ENCODE results near the gene EVI5. TPM values are rescaled to one million over a fixed set of nuclear protein-coding genes. Genes with fewer than 3 reads are reported as not detected.

The EVI5 gene
- total and polyA plus RNA-seq, 10 of the 15 experiments (the other 5 are each of a cell fraction or from before 2014, with no cell fraction given): 0.27 to 6.8 (median 1.7) TPM

DNA sequence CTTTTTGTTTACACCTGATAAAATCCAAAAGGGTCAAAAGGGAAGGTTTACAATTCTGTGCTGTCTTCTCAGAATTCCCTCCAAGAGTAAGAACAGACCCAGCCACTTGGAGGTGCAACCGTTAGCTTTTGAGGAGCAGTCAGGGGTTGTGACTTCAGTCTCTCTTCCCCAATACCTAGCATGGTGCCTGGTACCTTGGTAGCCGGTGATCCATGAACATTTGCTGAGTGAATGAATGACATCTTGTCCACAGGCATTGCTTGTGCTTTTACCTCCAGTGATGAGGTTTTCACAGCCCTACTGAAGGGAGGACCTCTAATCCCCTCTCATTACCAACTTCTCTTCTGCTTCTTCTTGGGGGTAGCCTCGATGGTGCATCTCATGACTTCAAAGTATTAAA, 309.9 kb downstream of the EVI5 start:
- 63% methylated on average over 3 of the region's 3 CpGs for WGBS (ENCODE audit: insufficient coverage, insufficient replicate concordance, low lambda C conversion rate, missing lambda C conversion rate)
- TF ChIP-seq POU2F2 (IDR thresholded peaks at IDR 0.05; ENCODE audit: borderline replicate concordance, low read depth, low read length) (no peak), SMC3 (IDR thresholded peaks at IDR 0.05; ENCODE audit: borderline replicate concordance, low read length) (no peak), RAD21 (IDR thresholded peaks at IDR 0.05; ENCODE audit: insufficient read depth, low read depth, low read length) (peak; percentile 26; the same call in 1 of the 2 replicates), ZNF24 (IDR thresholded peaks at IDR 0.05) (no peak)
- ChIA-PET SMC1A (ENCODE audit: uncharacterized antibody, unreplicated experiment) (interaction anchor here (0.6 to 2.9 kb wide), 13 partner anchors 10 to 164 kb away, joined by 3 to 41 read pairs (median 6); partner anchors contain the start of gene GFI1), RAD21 (ENCODE audit: unreplicated experiment) (interaction anchor here (0.7 to 5.1 kb wide), 7 partner anchors 10 to 178 kb away, joined by 3 to 69 read pairs (median 7); partner anchors contain the start of gene GFI1), POLR2A (interaction anchor here (0.5 to 2.4 kb wide), 6 partner anchors 8 to 128 kb away, joined by 3 to 21 read pairs (median 8); partner anchors contain the start of gene GFI1), CTCF (interaction anchor here (0.6 to 4.2 kb wide), 12 partner anchors 8 to 185 kb away, joined by 3 to 22 read pairs (median 6); partner anchors contain the start of gene GFI1)
- H3K9me3 ChIP-seq (replicated peaks; ENCODE audit: control insufficient read depth, insufficient read depth, low read length): no peaks in the 10 kb centered on the region
- H4K20me1 ChIP-seq (ENCODE audit: control insufficient read depth, insufficient read depth): no peaks in the 10 kb centered on the region
- in situ Hi-C loops (cut with MboI): no loop called here
- H3K4me3 ChIP-seq: no peak overlapping the region
- no peak overlapping the region for H3K27ac ChIP-seq (ENCODE audit: control insufficient read depth, insufficient read depth)
- ATAC-seq (peak; percentile 5; the same call in 1 of the 3 replicates), DNase-seq (ENCODE audit: low read depth, low spot score) (no peak), FAIRE-seq (no peak)
- H3K9ac ChIP-seq (ENCODE audit: control insufficient read depth, insufficient read depth, low read length): no peak overlapping the region
- H3K4me1 ChIP-seq (ENCODE audit: control insufficient read depth, insufficient read depth, low read length): peaks cover 34% of the 10 kb centered on the region
- peaks cover 0 to 8% of the 10 kb centered on the region in 2 experiments; a peak in 2 of 4 replicates for H3K36me3 ChIP-seq (ENCODE audit: control insufficient read depth in 2 of 2, insufficient read depth in 2 of 2, low read length in 1 of 2)
- H2AFZ ChIP-seq (ENCODE audit: control insufficient read depth, low read depth, low read length): no peak overlapping the region
- no peaks in the 10 kb centered on the region for H3K79me2 ChIP-seq (ENCODE audit: control insufficient read depth, insufficient read depth, low read length)
- no peaks in the 10 kb centered on the region for H3K27me3 ChIP-seq (replicated peaks in 1 of 2; ENCODE audit: control insufficient read depth in 2 of 2, insufficient read depth in 2 of 2, low read length in 1 of 2)
- intact Hi-C loops (cut with micrococcal nuclease; ENCODE audit: unreplicated experiment): no loop called here
- no peak overlapping the region for H3K4me2 ChIP-seq (ENCODE audit: control insufficient read depth, insufficient read depth)
- BruUV-seq (replicated peaks): no TSS peak

- H3K27me3 ChIP-seq (replicated peaks in 1 of 2; ENCODE audit: control insufficient read depth in 2 of 2, insufficient read depth in 2 of 2, low read length in 1 of 2): no peaks in the 10 kb centered on the region
- no peak overlapping the region for H3K4me3 ChIP-seq
- CTCF ChIA-PET: interaction anchor here (0.7 to 4.2 kb wide), 13 partner anchors 9 to 344 kb away, joined by 3 to 22 read pairs (median 6); partner anchors contain the start of gene GFI1
- peaks cover 0 to 6% of the 10 kb centered on the region in 2 experiments; a peak in 2 of 4 replicates for H3K36me3 ChIP-seq (ENCODE audit: control insufficient read depth in 2 of 2, insufficient read depth in 2 of 2, low read length in 1 of 2)
- peak overlapping the region; percentile 57 for H2AFZ ChIP-seq (ENCODE audit: control insufficient read depth, low read depth, low read length)
- H3K9me3 ChIP-seq (replicated peaks; ENCODE audit: control insufficient read depth, insufficient read depth, low read length): no peaks in the 10 kb centered on the region
- no peak for DNase-seq (ENCODE audit: low read depth, low spot score)
- no peaks in the 10 kb centered on the region for H3K79me2 ChIP-seq (ENCODE audit: control insufficient read depth, insufficient read depth, low read length)
- H3K4me2 ChIP-seq (ENCODE audit: control insufficient read depth, insufficient read depth): peak overlapping the region; percentile 52
- SMC1A ChIA-PET (ENCODE audit: uncharacterized antibody, unreplicated experiment): interaction anchor here (0.6 to 2.9 kb wide), 16 partner anchors 9 to 163 kb away, joined by 3 to 41 read pairs (median 6); partner anchors contain the start of gene GFI1
- in situ Hi-C loops (cut with MboI) (no loop called here), intact Hi-C loops (cut with micrococcal nuclease; ENCODE audit: unreplicated experiment) (no loop called here)
- WGBS (ENCODE audit: insufficient coverage, insufficient replicate concordance, low lambda C conversion rate, missing lambda C conversion rate): 19% methylated on average over 5 of the region's 5 CpGs
- H3K27ac ChIP-seq (ENCODE audit: control insufficient read depth, insufficient read depth): no peak overlapping the region
- RAD21 ChIA-PET (ENCODE audit: unreplicated experiment): interaction anchor here (0.6 to 5.1 kb wide), 14 partner anchors 8 to 177 kb away, joined by 3 to 69 read pairs (median 6); partner anchors contain the start of gene GFI1
- BruUV-seq (replicated peaks): no TSS peak
- H3K9ac ChIP-seq (ENCODE audit: control insufficient read depth, insufficient read depth, low read length): no peak overlapping the region
- peak; percentile 81 for ATAC-seq
- no peaks in the 10 kb centered on the region for H4K20me1 ChIP-seq (ENCODE audit: control insufficient read depth, insufficient read depth)
- peaks cover 31% of the 10 kb centered on the region for H3K4me1 ChIP-seq (ENCODE audit: control insufficient read depth, insufficient read depth, low read length)
- FAIRE-seq: peak; percentile 54
- POLR2A ChIA-PET: interaction anchor here (0.9 to 2.4 kb wide), 8 partner anchors 8 to 130 kb away, joined by 3 to 21 read pairs (median 6); partner anchors contain the start of gene GFI1
- TF ChIP-seq BCL11A (IDR thresholded peaks at IDR 0.05; ENCODE audit: low read depth, low read length) (0 out of 2 replicates have a peak, but pooled peaks have one; percentile 39), MEF2B (IDR thresholded peaks at IDR 0.05; ENCODE audit: partially characterized antibody, poor library complexity, severe bottlenecking) (no peak), ELK1 (IDR thresholded peaks at IDR 0.05; ENCODE audit: low read depth, low read length) (no peak), EED (IDR thresholded peaks at IDR 0.05; ENCODE audit: low read depth) (peak; percentile 74), RUNX3 (IDR thresholded peaks at IDR 0.05; ENCODE audit: low read length) (peak; percentile 72), POLR2AphosphoS2 (IDR thresholded peaks at IDR 0.05; ENCODE audit: low read depth, low read length) (no peak), SMARCA5 (IDR thresholded peaks at IDR 0.05) (0 out of 2 replicates have a peak, but pooled peaks have one; percentile 31), PML (IDR thresholded peaks at IDR 0.05; ENCODE audit: low read length) (peak; percentile 62; the same call in 1 of the 2 replicates)
- TF ChIP-seq, protein P1, sequence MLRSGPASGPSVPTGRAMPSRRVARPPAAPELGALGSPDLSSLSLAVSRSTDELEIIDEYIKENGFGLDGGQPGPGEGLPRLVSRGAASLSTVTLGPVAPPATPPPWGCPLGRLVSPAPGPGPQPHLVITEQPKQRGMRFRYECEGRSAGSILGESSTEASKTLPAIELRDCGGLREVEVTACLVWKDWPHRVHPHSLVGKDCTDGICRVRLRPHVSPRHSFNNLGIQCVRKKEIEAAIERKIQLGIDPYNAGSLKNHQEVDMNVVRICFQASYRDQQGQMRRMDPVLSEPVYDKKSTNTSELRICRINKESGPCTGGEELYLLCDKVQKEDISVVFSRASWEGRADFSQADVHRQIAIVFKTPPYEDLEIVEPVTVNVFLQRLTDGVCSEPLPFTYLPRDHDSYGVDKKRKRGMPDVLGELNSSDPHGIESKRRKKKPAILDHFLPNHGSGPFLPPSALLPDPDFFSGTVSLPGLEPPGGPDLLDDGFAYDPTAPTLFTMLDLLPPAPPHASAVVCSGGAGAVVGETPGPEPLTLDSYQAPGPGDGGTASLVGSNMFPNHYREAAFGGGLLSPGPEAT (IDR thresholded peaks at IDR 0.05; ENCODE audit: low read depth): peak; percentile 80; the same call in 1 of the 2 replicates
Observed at GRCh38 chr1:92473781-92474495, 311.0 kb downstream of the EVI5 start.
